HG03354 (cell line): ENCODE data around the gene BMPR1A.
"Not testable (repeated sequence)": the region's sequence is repeated elsewhere in the genome, so short reads cannot be mapped to it uniquely, and the experiment has no call there.

Experiments
- ATAC-seq: cut with Tn5 transposase; IDR thresholded peaks from one replicate; pipeline ENCODE4 v1.9.1; 2021; ENCODE audit warnings: mild to moderate bottlenecking; ENCODE audit not compliant: unreplicated experiment, poor library complexity, severe bottlenecking

The BMPR1A gene

DNA sequence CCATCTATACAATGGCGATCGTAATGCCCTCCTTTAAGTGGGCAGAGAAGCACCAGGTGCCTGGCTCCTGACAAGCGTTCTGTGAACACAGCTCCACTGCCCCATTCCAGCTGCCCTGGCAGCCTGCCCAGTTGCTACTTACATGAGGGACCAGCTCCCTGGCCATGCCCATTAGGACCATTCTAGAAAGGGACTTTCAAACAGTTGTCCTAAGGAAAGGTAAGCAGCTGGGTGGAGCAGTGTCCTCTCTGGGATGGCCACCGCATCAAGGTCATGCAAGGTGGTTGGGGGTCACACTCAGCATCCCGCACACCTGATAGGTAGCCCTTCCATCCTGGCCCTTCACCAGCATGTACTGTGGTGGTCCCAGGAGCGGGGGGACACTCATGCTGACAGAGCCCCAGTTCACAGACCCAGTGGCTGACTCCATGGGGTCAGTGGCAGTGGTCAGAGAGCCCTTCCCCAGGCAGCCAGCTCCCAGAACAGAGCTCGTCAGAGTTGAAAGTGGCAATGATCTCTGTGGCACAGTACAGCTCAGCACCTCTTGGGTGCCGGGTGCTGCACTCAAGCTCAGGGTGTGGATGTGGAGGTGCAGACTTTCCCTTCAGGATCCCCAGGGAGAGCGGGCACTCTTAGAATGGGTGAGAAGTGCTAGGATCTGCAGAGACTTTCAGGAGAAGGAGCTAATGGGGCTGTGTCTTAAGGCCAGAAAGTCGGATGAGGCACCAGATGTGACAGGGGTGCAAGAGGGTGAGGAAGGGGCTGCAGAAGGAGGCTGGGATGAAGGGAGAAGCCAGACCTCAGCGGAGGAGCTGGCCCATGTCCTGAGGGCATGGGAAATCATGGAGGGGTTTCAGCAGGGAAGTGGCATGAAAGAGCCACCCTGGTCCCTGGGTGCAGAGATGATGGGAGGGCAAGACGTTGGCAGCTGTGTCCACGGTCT is 190.1 kb downstream of the BMPR1A start:
- no peak for ATAC-seq

GRCh38 chr10:86947806-86948205 is 191.4 kb downstream of the BMPR1A start:
- not testable (repeated sequence) for ATAC-seq

DNA sequence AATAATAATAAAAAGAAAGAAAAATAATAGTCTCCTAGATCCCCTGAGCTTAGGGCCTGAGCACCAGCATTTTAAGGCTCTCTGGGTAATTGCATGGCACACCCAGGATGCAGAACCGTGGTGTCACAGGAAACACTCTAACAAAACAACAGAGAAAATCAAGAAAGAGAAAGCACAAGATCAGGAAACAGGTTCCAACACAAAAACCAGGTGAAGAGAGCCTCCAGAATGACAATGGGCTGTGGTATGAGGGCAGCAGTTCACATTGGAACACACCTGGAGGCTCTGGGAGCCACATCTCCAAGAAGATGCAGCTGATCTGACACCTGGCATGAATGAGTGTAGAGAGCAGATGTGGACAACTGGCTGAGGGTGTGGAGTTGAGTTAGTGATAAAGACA is 193.9 kb downstream of the BMPR1A start:
- ATAC-seq: no peak

DNA sequence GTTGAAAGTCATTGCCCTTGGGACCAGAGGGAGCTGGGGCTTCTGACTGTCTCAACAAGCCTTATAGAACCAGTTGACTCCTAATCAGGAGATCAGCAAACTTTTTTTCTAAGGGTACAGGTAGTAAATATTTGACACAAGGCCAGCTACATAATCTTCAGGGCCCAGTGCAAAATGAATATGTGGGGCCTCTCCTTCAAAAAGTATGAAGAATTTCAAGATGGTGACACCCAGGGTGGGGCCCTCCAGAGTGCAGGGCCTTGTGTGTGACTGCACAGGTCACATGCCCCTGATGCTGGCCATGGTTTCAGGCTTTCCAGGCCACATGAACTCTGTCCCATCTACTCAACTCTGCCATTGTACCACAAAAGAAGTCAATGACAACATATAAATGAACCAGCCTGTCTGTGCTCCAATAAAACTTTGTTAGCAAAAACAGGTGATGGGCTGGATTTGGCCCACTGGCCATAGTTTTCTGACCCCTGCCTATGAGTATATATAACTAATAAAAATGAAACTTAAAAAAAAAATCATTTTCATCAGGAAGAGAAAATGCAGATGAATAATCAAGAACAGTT is 194.9 kb downstream of the BMPR1A start:
- no peak for ATAC-seq

DNA sequence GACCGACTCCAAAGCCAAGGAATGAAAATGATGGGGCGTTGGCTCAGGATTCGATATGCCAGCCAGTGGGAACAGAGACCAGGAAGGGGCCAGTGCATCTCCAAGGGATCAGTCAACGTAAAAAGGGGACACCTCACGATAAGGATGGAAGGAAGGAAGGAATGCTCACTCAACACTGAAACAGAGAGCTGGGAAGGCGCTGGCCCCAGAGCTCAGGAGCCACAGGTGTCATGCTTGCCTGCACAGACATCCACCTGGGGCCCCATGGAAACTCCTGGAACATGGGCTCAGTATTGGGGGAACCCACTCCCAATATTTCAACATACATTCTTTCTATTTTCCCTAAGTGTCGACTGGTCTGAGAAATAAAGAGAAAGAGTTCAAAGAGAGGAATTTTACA is 195.7 kb downstream of the BMPR1A start:
- no peak for ATAC-seq

DNA sequence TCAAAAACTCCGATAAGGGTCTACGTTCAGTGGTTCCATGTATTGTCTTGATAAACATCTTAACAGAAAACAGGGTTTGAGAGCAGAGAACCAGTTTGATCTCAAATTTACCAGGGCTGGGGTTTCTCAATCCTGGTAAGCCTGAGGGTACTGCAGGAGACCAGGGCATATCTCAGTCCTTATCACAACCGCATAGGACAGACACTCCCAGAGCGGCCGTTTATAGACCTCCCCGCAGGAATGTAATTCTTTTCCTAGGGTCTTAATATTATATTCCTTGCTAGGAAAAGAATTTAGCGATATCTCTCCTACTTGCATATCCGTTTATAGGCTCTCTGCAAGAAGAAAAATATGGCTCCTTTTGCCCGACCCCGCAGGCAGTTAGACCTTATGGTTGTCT is 196.3 kb downstream of the BMPR1A start:
- ATAC-seq: not testable (repeated sequence)

GRCh38 chr10:86953747-86954680 is 197.6 kb downstream of the BMPR1A start:
- no peak for ATAC-seq

GRCh38 chr10:86954681-86955500 is 198.5 kb downstream of the BMPR1A start:
- ATAC-seq: no peak

GRCh38 chr10:86955501-86956194 is 199.2 kb downstream of the BMPR1A start:
- ATAC-seq: no peak

GRCh38 chr10:86956195-86956847 is 199.9 kb downstream of the BMPR1A start:
- no peak for ATAC-seq

DNA sequence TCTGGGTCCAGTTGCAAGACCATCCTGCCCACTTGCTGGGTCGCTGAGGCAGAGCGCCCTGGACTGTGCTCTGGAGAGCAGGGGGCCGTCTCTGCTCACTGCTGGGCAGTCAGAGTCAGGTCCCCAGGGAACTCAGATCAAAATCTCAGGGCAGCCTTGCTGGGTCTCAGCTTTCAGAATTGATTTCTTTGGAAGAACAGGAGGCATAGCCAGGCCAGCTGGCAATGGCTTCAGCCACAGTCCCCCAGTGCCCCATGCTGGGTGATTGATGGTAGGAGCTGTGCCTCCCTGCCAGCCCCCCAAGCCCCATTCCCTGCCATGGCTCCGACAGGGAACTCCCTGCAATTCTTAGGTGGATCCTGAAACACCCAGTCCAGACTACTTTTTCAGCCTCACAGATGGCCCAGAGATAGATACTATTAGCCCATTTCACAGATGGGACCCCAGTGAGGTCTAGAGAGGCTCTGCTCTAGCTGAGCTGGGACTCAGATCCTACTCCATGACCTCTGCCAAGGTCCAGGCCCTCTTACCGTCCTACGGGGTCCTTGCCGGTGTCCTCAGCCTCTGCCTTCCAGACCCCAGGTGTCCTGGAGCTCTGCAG is 200.5 kb downstream of the BMPR1A start:
- ATAC-seq: no peak

- no peak for ATAC-seq
Observed at GRCh38 chr10:86957471-86958115, 201.2 kb downstream of the BMPR1A start, which contains the start of gene MMRN2. Gene MMRN2 (minus strand): TSS chr10:86957615. CDS start chr10:86957541, 74 bp downstream.

- no peak for ATAC-seq
Observed at GRCh38 chr10:86958116-86958900, 201.9 kb downstream of the BMPR1A start, which contains the start of gene SNCG. Gene SNCG (plus strand): TSS chr10:86958599. CDS start chr10:86958698, 99 bp downstream.

DNA sequence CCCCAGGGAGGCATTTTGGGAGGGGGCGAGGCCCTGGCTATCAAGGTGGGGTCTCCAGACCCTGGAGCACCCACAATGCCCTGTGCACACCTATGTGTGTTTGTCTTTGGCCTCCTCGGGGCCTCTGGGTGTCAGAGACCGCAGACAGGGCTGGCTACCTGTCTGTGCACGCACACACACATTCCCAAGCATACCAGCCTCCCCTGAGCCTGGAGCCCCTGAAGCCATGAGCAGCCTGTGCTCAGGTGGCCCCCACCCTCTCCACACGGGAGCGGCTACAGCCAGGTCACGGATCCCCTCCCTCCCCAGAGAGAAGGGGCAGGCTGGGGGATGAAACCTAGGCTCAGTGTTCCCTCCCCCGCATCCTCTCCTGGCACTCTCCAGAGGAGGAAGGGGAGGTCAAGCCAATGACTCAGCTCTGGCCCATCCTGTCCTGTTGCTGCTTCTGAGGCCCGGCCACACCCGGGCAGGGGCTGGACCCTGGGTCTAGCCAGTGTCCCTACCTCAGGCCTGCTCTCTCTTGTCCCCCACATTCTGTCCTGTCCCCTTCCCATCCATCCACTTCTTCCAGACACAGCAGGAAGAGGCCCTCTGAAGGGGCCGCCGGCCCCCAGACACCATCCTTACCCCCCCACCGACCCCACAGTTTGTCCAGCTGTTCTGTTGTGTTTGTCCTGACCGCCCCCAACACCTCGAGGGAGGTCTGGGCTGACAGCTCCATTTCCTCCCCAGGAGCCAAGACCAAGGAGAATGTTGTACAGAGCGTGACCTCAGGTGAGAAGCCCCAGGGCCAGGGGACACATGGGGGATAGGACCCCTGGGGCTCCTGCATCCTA is 202.7 kb downstream of the BMPR1A start:
- no peak for ATAC-seq

DNA sequence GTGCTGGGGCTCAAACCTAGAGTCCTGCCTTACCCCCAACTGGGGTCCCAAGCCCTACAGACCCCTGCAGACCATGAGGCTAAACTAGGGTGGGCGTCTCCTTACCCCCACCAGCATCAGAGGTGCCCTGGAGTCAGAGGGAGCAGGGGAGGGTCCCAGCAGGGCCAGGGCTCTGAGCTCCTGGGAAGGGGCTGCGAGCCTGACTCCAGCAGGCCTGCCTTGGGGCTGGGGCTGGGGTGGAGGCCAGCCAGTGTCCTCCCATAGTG is 203.3 kb downstream of the BMPR1A start:
- ATAC-seq: no peak
